Urothelium cell line (cell line): ENCODE measurements around the gene ZCCHC24.
A peak's percentile ranks its signal among the peaks of the same experiment; 100 is the strongest.

Experiments
- DNase-seq: peaks from one replicate; pipeline ENCODE4 v3.0.0; 2011; ENCODE audit warnings: low spot score, mixed read lengths
- FAIRE-seq: peaks from 2 replicates; lab custom pipeline; 2011; peaks lifted over from hg19 to GRCh38; lab: Jason Lieb, UNC

ZCCHC24 gene

GRCh38 chr10:79434223-79434687, 11.2 kb downstream of the ZCCHC24 start:
- DNase-seq (peak; percentile 48), FAIRE-seq (peak; percentile 13)

DNA sequence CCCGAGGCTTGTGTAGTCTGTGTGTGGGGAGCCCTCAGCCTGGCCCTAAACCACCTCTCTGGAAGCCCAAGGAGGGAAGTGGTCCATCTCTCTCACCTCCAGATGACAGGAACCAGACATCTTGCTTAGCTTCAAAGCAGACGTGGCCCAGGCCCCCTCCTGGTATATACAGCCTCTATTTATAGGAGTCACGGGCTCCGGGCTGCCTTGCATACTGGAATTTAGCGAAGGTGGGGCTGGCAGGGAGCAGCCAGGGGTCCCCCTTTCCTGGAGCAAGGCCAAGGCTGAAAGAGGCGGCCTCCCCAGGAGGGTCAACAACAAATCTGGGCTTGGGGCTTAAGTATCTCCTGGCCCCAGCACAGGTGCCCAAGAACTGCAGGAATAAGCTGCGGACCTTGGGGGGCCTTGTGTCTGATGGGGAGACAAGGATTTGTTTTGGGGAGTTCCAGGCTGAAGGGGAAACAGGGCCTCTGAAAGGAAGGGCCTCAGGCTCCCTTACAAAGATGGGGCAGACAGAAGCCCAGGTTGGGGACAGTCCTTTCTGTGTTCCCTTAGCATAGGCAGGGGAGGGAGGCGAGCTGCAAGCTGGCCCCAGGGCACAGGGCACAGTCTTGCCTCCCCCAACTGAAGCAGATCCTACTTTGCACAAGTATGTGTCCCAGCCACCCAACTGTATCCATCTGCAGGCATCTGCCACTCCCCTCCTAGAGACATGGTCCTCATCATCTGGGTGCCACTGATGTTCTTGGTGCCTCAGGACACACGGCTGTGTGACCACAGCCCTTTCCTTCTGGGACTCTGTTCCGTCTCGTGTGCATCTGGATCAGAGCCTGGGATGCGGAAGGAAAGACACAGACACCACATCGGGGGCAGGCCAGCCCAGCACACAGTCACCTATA, 11.9 kb downstream of the ZCCHC24 start:
- DNase-seq (no peak), FAIRE-seq (peak; percentile 65)

- DNase-seq (no peak), FAIRE-seq (no peak)
These were observed 13.3 kb downstream of the ZCCHC24 start for GRCh38 chr10:79431891-79432831.

- DNase-seq (no peak), FAIRE-seq (no peak)
These were observed 14.0 kb downstream of the ZCCHC24 start for GRCh38 chr10:79431428-79431827.

- DNase-seq (no peak), FAIRE-seq (no peak)
These were observed 14.5 kb downstream of the ZCCHC24 start for GRCh38 chr10:79430936-79431335.

DNA sequence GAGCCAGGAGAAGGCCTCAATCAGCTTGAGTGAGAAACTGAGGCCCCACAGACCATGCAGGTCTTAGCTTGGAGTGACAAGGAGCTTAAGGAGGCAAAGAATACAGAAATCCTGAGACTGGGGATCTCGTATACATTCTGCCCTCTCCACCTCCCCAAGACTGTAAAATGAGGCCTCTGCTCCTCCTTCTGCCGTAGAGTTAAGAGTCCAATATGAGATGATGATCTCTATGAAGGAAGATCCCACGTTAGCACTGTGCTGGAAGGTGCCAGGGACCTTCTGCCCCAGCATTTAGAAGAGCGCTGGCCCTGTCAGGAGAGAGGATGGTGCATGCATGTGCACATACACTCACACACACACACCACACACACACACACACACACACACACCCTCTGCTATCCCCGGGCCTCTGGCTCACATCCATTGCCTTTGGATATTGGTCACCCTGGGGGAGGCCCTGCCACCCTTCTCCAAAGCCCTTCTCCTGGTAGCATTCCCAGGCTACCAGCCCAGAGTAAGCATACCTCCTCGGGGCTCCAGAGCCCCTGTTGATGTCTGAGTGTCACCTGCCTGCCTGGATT, 15.0 kb downstream of the ZCCHC24 start:
- FAIRE-seq = no peak
- no peak for DNase-seq

GRCh38 chr10:79429751-79430150, 15.7 kb downstream of the ZCCHC24 start:
- no peak for FAIRE-seq
- DNase-seq = no peak

DNA sequence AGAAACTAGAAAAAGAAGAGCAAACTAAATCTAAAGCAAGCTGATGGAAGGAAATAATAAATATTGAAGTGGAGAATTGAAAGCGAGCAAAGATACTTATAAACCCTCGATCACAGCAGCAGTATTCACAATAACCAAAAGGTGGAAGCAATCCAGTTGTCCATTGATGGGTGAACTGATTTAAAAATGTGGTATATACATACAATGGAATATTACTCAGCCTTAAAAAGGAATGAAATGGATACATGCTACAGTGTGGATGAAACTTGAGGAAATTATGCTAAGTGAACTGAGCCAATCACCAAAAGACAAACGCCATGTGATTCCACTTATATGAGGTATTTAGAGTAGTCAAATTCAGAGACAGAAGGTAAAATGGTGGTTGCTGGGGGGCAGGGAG, 17.5 kb downstream of the ZCCHC24 start:
- FAIRE-seq = no peak
- DNase-seq = no peak

DNA sequence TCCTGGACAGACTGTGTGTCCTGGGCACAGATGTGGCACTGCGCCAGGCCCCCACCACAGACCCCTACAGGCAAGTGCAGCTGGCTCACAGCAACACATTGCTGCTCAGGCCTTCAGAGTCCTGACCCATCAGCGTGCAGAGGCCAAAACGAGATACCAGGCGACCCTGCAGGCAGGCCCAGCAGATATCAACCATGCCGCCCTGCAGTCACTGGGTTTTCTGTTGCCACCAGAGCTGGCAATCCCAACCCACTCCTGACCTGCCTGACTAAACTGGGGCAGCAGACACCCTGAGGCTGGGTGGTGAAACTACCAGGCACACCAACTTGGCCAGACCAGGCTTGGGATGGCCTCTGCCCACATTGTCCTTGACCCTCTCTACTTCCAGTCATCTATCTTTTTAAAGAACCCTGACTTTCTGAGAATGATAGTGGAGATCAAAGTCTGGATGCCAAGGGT, 20.3 kb downstream of the ZCCHC24 start:
- DNase-seq = no peak
- FAIRE-seq = no peak

GRCh38 chr10:79424221-79425073, 21.0 kb downstream of the ZCCHC24 start:
- FAIRE-seq (no peak), DNase-seq (no peak)

GRCh38 chr10:79422178-79422892, 23.1 kb downstream of the ZCCHC24 start:
- DNase-seq (no peak), FAIRE-seq (no peak)

- DNase-seq (no peak), FAIRE-seq (no peak)
These were observed 24.3 kb downstream of the ZCCHC24 start for GRCh38 chr10:79420974-79421688.

DNA sequence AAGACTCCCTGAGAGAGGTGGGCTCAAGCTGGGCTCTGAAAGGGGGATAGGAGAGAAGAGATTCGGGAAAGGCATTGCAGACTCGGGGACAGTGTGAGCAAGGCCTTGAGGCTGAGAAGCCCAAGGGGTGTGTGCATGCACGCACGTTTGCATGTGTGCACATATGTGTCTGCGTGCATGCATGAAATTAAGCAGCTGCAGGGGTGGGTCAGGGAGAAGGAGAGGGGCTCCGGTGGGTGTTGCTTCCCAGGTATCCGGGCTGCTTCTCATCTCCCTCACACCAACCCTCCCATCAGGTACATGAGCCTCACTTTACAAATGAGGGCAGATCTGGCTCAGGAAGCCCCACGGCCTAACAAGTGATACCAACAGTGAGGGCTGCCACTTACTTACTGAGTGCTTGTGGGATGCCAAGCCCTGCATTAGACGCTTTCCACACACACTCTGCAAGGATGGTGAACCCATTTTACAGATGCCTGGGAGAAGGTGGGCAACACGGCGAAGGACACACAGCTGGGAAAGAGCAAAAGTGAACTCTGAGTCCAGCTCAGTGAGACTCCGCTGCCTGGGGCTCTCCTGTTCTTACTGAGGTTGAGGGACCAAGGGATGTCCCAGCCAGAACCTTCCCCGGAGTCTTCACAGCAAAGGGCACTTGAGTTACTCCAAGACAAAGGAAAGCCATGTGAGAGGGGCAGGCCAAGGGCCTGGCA, 26.4 kb downstream of the ZCCHC24 start:
- FAIRE-seq (no peak), DNase-seq (no peak)

DNA sequence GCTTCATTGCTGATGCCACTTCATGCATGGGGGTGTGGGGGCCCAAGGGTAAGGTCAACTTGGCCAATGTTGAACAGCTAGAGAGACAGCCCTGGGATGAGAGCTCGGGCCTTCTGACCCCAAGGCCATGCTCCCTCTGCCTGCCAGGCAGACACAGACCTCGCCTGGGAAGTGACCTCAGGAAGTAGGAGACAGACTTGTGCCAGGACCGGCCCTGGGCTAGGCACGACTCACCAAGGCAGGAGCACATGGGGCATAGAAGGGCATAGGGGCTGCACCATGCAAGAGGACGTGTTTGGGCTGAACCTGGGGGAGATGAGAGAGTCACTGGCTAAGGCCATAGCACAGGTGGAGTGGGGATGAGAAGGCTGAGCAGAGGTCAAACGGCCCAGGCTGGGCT, 27.1 kb downstream of the ZCCHC24 start:
- DNase-seq (no peak), FAIRE-seq (no peak)

GRCh38 chr10:79417731-79418130, 27.7 kb downstream of the ZCCHC24 start:
- FAIRE-seq = no peak

GRCh38 chr10:79417266-79417665, 28.2 kb downstream of the ZCCHC24 start:
- FAIRE-seq (peak; percentile 40), DNase-seq (no peak)

More at GRCh38 chr10:79417731-79418130, 27.7 kb downstream of the ZCCHC24 start:
- DNase-seq = no peak

- FAIRE-seq (no peak), DNase-seq (no peak)
These were observed 28.7 kb downstream of the ZCCHC24 start for GRCh38 chr10:79416578-79417255.
